Duodenal mucosa (tissue), 2 donors: ENCODE measurements around the gene COX6A2.

Experiments used
- H3K27ac ChIP-seq: one replicate; pipeline ENCODE4 v1.7.0; 2013; ENCODE audit warnings: low read depth, low read length
- H3K27me3 ChIP-seq, 2 donors: one replicate each; pipeline ENCODE4 v1.7.0; 2013; ENCODE audit warnings: low read length in 2 of 2, control low read depth in 1 of 2; ENCODE audit not compliant: insufficient read depth in 2 of 2, control insufficient read depth in 1 of 2
- H3K36me3 ChIP-seq, 2 donors: one replicate each; pipeline ENCODE4 v1.7.0; 2013; ENCODE audit warnings: low read length in 2 of 2, control low read depth in 1 of 2; ENCODE audit not compliant: insufficient read depth in 2 of 2, control insufficient read depth in 1 of 2
- H3K4me1 ChIP-seq, 2 donors: one replicate each; pipeline ENCODE4 v1.7.0; 2013; ENCODE audit warnings: low read length in 2 of 2, control low read depth in 1 of 2; ENCODE audit not compliant: insufficient read depth in 2 of 2, control insufficient read depth in 1 of 2
- H3K4me3 ChIP-seq, 2 donors: one replicate each; pipeline ENCODE4 v1.7.0; 2013; ENCODE audit warnings: low read length in 2 of 2, low read depth in 1 of 2
- H3K9ac ChIP-seq, 2 donors: one replicate each; pipeline ENCODE4 v1.7.0; 2013; ENCODE audit warnings: low read length in 2 of 2, low read depth in 1 of 2
- H3K9me3 ChIP-seq, 2 donors: one replicate each; pipeline ENCODE4 v1.7.0; 2013; ENCODE audit warnings: low read length in 2 of 2, control low read depth in 1 of 2; ENCODE audit not compliant: control insufficient read depth in 1 of 2

COX6A2 gene

DNA sequence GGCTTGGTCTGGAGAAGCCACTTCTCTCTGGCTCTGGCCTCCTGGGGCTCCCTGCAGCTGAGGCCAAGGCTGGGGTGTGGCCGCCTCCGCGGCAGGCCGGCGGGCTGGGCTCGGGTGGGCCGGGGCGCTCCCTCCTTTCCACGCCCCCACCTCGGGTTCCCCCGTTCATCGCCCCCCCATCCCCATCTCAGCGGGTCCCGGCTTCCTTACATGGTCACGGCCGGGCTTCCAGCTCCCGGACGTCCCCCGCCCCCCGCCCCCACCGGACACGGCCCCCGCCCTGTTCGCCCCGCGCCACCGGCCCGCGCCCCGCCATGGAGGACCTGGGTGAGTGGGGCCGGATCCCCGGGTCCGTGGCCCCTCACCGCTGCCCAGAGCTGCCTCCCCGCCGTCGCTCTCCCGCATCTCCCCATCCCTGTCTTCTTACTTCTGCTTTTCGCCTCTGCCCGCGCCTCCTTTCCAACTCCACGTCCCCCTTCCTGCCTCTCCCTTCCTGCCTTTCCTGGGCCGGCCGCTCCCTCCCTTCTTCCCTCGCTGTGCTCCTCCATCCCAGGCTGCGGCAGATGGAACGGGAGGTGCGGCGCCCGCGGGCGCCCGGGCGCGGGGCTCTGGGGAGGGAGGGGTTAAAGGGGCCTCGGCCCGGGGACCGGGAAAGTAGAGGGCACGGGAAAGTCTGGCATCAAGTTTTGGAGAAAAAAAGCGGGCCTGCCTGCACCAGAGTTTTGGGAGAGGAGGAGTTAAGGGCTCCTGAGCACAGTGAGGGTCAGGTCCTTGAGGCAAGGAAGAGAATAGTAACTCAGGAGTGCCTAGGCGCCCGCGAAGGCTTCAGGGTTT lies 43.9 kb upstream of the COX6A2 start, which contains the start of gene TGFB1I1:
TSS of gene TGFB1I1 (plus strand) at position 278 of the 834 bp plus-strand sequence. CDS start at position 315, 37 bp downstream.
- peak within 1 kb of the TSS; percentile 74 for H3K27ac ChIP-seq
- H3K9me3 ChIP-seq: no peaks in the 10 kb centered on the region
- H3K9ac ChIP-seq: peak within 1 kb of the TSS; percentile 57 to 60
- peaks cover 0 to 5% of the 10 kb centered on the region in 2 donors for H3K27me3 ChIP-seq
- peak within 1 kb of the TSS; percentile 54 to 71 for H3K4me3 ChIP-seq
- H3K4me1 ChIP-seq: peaks cover 4 to 34% of the 10 kb centered on the region in 2 donors
- peaks cover 0 to 7% of the 10 kb centered on the region in 2 donors for H3K36me3 ChIP-seq

DNA sequence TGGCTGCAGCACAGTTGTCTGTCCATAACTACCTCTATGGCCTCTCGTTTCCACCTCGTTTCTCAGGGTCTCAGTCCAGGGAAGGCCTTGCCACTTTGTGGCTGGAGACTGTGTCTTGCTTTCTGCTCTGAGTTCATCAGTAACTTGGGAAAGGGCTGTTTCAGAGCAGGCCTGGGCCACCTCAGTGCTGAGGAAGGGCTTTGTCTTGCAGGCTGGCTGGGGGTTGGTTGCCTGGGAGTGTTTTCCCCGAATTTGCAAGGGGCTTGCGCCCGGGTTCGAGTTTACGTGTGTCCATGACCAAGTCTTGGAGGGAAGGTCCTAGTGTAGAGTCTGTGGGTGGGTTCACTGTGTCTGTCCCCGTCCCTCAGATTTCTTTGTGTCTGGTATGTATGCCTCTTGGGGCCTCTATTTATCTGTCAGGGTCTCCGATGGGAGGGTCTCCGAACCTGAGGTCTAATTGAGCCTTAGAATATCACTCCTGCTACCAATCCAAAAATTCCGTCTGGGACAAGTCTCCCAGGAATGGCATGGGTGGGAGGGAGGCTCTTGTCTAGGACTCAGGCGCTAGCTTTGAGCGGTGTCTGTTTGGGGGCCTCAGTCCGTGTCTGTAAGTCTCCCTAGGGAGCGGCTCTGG lies 43.2 kb upstream of the COX6A2 start:
- Histone ChIP-seq H3K36me3 (peaks cover 0 to 15% of the 10 kb centered on the region in 2 donors), H3K27ac (peak overlapping the region; percentile 74), H3K9ac (peak overlapping the region; percentile 52 to 57), H3K4me1 (peaks cover 4 to 33% of the 10 kb centered on the region in 2 donors), H3K27me3 (peaks cover 0 to 5% of the 10 kb centered on the region in 2 donors), H3K9me3 (no peaks in the 10 kb centered on the region), H3K4me3 (peak overlapping the region; percentile 54 to 60)

DNA sequence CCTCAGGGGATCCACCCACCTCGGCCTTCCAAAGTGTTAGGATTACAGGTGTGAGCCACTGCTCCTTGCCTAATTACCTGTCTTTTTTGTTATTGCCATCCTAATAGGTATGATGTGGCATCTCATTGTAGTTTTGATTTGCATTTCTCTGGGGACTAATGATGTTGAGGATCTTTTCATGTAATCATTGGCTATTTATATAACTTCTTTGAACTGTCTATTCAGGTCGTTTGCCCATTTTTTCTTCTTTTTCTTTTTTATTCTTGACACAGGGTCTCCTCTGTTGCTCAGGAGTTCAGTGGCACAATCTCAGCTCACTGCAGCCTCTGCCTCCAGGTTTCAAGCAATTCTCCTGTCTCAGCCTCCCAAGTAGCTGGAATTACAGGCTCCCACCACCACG lies 42.5 kb upstream of the COX6A2 start:
- Histone ChIP-seq H3K27ac (no peak overlapping the region), H3K4me3 (no peak overlapping the region), H3K9ac (no peak overlapping the region), H3K9me3 (no peaks in the 10 kb centered on the region), H3K36me3 (peaks cover 0 to 22% of the 10 kb centered on the region in 2 donors), H3K4me1 (peaks cover 4 to 27% of the 10 kb centered on the region in 2 donors), H3K27me3 (peaks cover 0 to 5% of the 10 kb centered on the region in 2 donors)

DNA sequence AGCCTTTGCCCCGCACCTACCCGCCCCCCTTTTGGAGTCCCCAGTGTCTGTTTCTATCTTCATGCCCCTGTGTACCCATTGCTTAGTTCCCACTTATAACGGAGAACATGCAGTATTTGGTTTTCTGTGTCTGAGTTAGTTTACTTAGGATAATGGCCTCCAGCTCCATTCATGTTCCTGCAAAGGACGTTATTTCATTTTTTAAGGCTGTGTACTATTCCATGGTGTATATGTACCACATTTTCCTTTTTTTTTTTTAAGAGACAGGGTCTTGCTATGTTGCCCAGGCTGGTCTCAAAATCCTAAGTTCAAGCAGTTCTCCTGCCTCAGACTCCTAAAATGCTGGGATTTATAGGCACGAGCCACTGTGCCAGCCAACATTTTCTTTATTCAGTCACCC lies 39.7 kb upstream of the COX6A2 start:
- no peak overlapping the region for H3K4me3 ChIP-seq
- H3K4me1 ChIP-seq: peaks cover 4 to 9% of the 10 kb centered on the region in 2 donors
- H3K9me3 ChIP-seq: no peaks in the 10 kb centered on the region
- no peak overlapping the region for H3K27ac ChIP-seq
- peaks cover 0 to 32% of the 10 kb centered on the region in 2 donors for H3K36me3 ChIP-seq
- no peak overlapping the region for H3K9ac ChIP-seq
- peaks cover 0 to 5% of the 10 kb centered on the region in 2 donors for H3K27me3 ChIP-seq

DNA sequence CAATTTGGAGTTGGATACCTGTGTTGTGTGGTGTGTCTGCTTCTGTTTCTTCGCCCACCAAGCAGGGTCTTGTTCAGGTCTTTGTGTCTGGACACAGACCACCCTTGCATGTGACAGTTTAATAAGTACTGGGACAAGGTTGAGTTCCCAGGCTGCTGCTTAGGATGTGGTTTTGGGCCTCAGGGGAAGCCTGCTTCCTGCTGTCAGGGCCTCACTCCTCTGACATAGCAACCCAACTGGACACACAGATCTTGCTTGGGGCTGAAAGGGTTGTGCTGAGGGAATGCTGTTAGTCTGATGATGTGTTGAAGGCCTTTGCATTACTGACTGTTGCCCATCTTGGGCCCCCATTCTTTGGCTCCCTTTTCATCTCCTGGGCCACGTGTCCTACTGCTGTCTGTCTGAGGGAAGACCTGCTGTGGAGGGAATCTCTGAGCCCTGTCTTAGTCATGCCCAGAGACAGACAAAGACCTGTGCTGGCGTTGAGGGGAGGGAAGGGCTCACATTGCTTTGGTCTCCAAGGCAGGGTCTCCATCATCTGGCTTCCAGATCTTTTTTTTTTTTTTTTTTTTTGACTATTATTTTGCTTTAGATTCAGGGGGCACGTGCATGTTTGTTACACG lies 39.1 kb upstream of the COX6A2 start:
- no peak overlapping the region for H3K4me3 ChIP-seq
- H3K9me3 ChIP-seq: no peaks in the 10 kb centered on the region
- no peak overlapping the region for H3K27ac ChIP-seq
- H3K27me3 ChIP-seq: peaks cover 0 to 5% of the 10 kb centered on the region in 2 donors
- peaks cover under 1 to 35% of the 10 kb centered on the region in 2 donors for H3K36me3 ChIP-seq
- peaks cover 4 to 9% of the 10 kb centered on the region in 2 donors for H3K4me1 ChIP-seq
- H3K9ac ChIP-seq: no peak overlapping the region

DNA sequence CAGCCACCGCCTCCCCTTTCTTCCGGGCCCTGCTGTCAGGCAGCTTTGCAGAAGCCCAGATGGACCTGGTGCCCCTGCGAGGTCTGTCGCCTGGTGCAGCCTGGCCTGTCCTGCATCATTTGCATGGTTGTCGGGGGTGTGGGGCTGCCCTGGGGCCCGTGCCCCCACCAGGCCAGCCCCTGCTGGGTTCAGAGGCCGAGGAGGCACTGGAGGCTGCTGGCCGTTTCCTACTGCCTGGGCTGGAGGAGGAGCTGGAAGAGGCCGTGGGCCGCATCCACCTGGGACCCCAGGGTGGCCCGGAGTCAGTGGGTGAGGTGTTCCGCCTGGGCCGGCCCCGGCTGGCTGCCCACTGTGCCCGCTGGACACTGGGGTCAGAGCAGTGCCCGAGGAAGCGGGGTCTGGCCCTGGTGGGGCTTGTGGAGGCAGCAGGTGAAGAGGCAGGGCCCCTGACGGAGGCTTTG lies 38.3 kb upstream of the COX6A2 start:
- peaks cover 1 to 5% of the 10 kb centered on the region in 2 donors for H3K4me1 ChIP-seq
- H3K27ac ChIP-seq: no peak overlapping the region
- no peaks in the 10 kb centered on the region for H3K9me3 ChIP-seq
- peaks cover 0 to 3% of the 10 kb centered on the region in 2 donors for H3K27me3 ChIP-seq
- peaks cover 4 to 41% of the 10 kb centered on the region in 2 donors for H3K36me3 ChIP-seq
- no peak overlapping the region for H3K9ac ChIP-seq
- H3K4me3 ChIP-seq: no peak overlapping the region

DNA sequence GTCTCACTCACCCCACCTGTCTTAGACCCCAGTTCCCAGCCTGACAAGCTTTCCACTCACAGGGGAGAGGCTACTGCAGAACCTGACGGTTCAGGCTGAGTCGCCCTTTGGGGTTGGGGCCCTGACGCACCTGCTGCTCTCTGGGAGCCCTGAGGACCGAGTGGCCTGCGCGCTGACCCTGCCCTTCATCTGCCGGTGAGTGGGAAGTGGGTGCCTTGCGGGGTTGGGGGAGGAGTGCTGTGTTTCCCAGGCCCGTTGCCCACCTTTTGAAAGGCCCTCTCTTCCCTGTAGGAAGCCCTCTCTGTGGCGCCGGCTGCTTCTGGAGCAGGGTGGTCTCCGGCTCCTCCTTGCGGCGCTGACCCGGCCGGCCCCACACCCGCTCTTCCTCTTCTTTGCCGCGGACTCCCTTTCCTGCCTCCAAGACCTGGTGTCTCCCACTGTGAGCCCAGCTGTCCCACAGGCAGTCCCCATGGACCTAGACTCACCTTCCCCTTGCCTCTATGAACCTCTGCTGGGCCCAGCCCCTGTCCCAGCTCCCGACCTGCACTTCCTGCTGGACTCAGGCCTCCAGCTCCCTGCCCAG lies 37.7 kb upstream of the COX6A2 start:
- Histone ChIP-seq H3K9me3 (no peaks in the 10 kb centered on the region), H3K27ac (no peak overlapping the region), H3K4me1 (no peaks in the 10 kb centered on the region), H3K4me3 (no peak overlapping the region), H3K9ac (no peak overlapping the region), H3K36me3 (peaks cover 4 to 41% of the 10 kb centered on the region in 2 donors), H3K27me3 (no peaks in the 10 kb centered on the region)

DNA sequence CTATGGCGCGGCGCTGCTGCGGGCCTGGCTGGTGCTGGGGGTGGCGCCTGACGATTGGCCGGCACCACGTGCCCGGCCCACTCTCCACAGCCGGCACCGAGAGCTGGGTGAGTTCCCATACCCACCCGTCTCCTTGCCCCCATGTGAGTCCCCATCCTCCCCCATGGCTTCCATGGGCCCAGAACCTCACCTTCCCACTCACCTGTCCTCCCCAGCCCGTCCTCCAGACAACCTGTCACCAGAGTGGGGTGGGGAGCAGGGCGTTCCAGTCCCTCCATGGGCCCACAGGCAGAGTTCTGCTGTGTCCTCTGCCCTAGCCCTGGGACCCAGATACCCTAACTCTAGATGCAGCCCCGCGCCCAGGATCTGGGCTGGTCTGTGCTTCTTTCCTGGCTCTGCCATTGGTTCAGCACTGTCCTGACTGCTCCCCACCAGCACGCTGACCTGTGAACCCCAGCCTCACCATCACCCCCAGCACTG lies 36.7 kb upstream of the COX6A2 start:
- Histone ChIP-seq H3K9ac (no peak overlapping the region), H3K36me3 (peaks cover 4 to 41% of the 10 kb centered on the region in 2 donors), H3K27me3 (no peaks in the 10 kb centered on the region), H3K27ac (no peak overlapping the region), H3K4me1 (peaks cover 6 to 8% of the 10 kb centered on the region in 2 donors), H3K4me3 (no peak overlapping the region), H3K9me3 (no peaks in the 10 kb centered on the region)

DNA sequence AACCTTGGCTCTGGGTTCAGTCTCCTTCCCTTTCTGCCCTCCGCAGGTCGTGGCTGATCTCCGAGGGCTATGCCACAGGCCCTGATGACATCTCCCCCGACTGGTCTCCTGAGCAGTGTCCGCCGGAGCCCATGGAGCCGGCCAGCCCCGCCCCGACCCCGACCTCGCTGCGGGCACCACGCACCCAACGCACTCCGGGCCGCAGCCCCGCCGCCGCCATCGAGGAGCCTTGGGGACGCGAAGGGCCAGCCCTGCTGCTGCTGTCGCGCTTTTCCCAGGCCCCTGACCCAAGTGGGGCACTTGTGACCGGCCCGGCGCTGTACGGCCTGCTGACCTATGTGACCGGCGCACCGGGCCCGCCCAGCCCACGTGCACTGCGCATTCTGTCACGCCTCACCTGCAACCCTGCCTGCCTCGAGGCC lies 36.2 kb upstream of the COX6A2 start:
- Histone ChIP-seq H3K27me3 (no peaks in the 10 kb centered on the region), H3K9me3 (no peaks in the 10 kb centered on the region), H3K4me1 (peaks cover 6 to 8% of the 10 kb centered on the region in 2 donors), H3K36me3 (peaks cover 4 to 41% of the 10 kb centered on the region in 2 donors), H3K4me3 (no peak overlapping the region), H3K27ac (no peak overlapping the region), H3K9ac (no peak overlapping the region)
